ENCODE results near the gene LRRC66. TPM values are rescaled to one million over a fixed set of nuclear protein-coding genes. Genes with fewer than 3 reads are reported as not detected.
A peak's percentile ranks its signal among the peaks of the same experiment; 100 is the strongest.

Gene LRRC66
- total and polyA plus RNA-seq, 4 donors, result 0.05 to 0.25 TPM; not detected in 2

DNA sequence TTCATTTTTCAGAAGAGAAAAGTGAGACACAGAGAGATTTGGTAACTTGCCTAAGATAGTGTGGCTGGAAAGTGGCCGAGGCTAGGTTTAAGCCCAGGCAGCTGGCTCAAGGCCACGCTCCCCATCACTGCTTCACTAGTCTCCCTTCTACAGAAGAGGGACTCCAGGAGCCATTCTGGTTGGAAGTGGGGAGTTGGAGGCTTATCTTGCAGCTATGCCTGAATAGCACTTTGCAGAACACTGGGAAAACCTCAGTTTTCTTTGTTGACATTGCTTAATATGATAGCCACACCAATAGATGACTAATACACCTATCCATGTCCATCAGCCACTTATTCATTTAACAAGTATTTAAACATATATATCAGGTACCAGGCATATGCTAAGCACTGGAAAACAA, 18.5 kb downstream of the LRRC66 start (continued):
- TF ChIP-seq, protein P1, sequence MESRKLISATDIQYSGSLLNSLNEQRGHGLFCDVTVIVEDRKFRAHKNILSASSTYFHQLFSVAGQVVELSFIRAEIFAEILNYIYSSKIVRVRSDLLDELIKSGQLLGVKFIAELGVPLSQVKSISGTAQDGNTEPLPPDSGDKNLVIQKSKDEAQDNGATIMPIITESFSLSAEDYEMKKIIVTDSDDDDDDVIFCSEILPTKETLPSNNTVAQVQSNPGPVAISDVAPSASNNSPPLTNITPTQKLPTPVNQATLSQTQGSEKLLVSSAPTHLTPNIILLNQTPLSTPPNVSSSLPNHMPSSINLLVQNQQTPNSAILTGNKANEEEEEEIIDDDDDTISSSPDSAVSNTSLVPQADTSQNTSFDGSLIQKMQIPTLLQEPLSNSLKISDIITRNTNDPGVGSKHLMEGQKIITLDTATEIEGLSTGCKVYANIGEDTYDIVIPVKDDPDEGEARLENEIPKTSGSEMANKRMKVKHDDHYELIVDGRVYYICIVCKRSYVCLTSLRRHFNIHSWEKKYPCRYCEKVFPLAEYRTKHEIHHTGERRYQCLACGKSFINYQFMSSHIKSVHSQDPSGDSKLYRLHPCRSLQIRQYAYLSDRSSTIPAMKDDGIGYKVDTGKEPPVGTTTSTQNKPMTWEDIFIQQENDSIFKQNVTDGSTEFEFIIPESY (IDR thresholded peaks at IDR 0.05), result no peak
- TF ChIP-seq YY1 (IDR thresholded peaks at IDR 0.05), result no peak

DNA sequence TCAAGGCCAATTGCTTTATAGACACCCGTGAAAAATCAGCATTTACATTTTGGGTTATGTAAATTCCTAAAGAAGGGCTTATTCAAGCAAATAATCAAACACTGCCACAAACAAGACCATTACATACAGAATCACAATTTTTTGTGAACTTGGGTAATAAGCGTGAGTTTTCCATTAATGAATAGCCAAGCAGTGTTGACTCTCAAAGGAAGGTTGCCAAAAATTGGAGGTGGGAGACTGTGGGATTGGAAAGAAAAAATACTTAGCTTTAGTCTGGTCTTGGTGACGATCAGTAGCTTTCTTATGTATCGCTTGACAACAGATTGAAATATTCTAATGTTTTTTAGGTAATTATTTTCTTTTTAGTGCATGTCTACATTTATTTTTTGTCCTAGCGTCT, 20.9 kb downstream of the LRRC66 start:
- Histone ChIP-seq H3K36me3 (ENCODE audit: control insufficient read depth in 4 of 4, insufficient read depth in 3 of 4, low read depth in 1 of 4, low read length in 3 of 4) (no peaks in the 10 kb centered on the region), H3K9me3 (ENCODE audit: control insufficient read depth in 4 of 4, low read length in 3 of 4) (no peaks in the 10 kb centered on the region), H3K27me3 (ENCODE audit: control insufficient read depth in 4 of 4, insufficient read depth in 4 of 4, low read length in 3 of 4) (no peaks in the 10 kb centered on the region), H3K4me3 (ENCODE audit: low read depth in 1 of 3, low read length in 3 of 3) (no peak overlapping the region), H3K4me1 (ENCODE audit: control insufficient read depth in 4 of 4, insufficient read depth in 4 of 4, low read length in 3 of 4) (peaks cover 0 to 14% (median 8%) of the 10 kb centered on the region in 4 donors), H3K9ac (ENCODE audit: low read depth in 1 of 2, low read length in 2 of 2) (no peak overlapping the region), H3K27ac (ENCODE audit: low read depth in 1 of 2, low read length in 2 of 2) (no peak overlapping the region)
- 52% methylated on average over 5 of the region's 5 CpGs for WGBS
- no peak for DNase-seq (ENCODE audit: low spot score)
- no peak for TF ChIP-seq TAF1 (conservative IDR thresholded peaks at IDR 0.05)
- TF ChIP-seq, protein P2, sequence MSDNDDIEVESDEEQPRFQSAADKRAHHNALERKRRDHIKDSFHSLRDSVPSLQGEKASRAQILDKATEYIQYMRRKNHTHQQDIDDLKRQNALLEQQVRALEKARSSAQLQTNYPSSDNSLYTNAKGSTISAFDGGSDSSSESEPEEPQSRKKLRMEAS (IDR thresholded peaks at IDR 0.05), result no peak
- TF ChIP-seq YY1 (IDR thresholded peaks at IDR 0.05), result no peak
- TF ChIP-seq RAD21 (IDR thresholded peaks at IDR 0.05), result peak in 1 of 2 donors; percentile 37
- TF ChIP-seq SP1 (IDR thresholded peaks at IDR 0.05), result no peak
- TF ChIP-seq, protein P3, sequence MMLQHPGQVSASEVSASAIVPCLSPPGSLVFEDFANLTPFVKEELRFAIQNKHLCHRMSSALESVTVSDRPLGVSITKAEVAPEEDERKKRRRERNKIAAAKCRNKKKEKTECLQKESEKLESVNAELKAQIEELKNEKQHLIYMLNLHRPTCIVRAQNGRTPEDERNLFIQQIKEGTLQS (IDR thresholded peaks at IDR 0.05), result no peak
- TF ChIP-seq EGR1 (IDR thresholded peaks at IDR 0.05; ENCODE audit: low read depth in 2 of 2), result no peak
- TF ChIP-seq JUND (IDR thresholded peaks at IDR 0.05), result no peak
- TF ChIP-seq FOXA1 (IDR thresholded peaks at IDR 0.05), result peak; percentile 69
- no peak for TF ChIP-seq GABPA (IDR thresholded peaks at IDR 0.05 in 1 of 2, conservative IDR thresholded peaks at IDR 0.05 in 1 of 2)
- TF ChIP-seq RXRA (IDR thresholded peaks at IDR 0.05), result no peak
- TF ChIP-seq, protein P1 (IDR thresholded peaks at IDR 0.05), result no peak
- TF ChIP-seq HNF4A (conservative IDR thresholded peaks at IDR 0.05), result no peak
- peak; percentile 66 for TF ChIP-seq FOXA2 (IDR thresholded peaks at IDR 0.05)
- TF ChIP-seq, protein P4, sequence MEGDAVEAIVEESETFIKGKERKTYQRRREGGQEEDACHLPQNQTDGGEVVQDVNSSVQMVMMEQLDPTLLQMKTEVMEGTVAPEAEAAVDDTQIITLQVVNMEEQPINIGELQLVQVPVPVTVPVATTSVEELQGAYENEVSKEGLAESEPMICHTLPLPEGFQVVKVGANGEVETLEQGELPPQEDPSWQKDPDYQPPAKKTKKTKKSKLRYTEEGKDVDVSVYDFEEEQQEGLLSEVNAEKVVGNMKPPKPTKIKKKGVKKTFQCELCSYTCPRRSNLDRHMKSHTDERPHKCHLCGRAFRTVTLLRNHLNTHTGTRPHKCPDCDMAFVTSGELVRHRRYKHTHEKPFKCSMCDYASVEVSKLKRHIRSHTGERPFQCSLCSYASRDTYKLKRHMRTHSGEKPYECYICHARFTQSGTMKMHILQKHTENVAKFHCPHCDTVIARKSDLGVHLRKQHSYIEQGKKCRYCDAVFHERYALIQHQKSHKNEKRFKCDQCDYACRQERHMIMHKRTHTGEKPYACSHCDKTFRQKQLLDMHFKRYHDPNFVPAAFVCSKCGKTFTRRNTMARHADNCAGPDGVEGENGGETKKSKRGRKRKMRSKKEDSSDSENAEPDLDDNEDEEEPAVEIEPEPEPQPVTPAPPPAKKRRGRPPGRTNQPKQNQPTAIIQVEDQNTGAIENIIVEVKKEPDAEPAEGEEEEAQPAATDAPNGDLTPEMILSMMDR (IDR thresholded peaks at IDR 0.05; ENCODE audit: low read depth, low read length, missing input control), result no peak
- TF ChIP-seq HNF4G (IDR thresholded peaks at IDR 0.05), result no peak
- TF ChIP-seq NR2F2 (IDR thresholded peaks at IDR 0.05), result no peak
- TF ChIP-seq, protein P5, sequence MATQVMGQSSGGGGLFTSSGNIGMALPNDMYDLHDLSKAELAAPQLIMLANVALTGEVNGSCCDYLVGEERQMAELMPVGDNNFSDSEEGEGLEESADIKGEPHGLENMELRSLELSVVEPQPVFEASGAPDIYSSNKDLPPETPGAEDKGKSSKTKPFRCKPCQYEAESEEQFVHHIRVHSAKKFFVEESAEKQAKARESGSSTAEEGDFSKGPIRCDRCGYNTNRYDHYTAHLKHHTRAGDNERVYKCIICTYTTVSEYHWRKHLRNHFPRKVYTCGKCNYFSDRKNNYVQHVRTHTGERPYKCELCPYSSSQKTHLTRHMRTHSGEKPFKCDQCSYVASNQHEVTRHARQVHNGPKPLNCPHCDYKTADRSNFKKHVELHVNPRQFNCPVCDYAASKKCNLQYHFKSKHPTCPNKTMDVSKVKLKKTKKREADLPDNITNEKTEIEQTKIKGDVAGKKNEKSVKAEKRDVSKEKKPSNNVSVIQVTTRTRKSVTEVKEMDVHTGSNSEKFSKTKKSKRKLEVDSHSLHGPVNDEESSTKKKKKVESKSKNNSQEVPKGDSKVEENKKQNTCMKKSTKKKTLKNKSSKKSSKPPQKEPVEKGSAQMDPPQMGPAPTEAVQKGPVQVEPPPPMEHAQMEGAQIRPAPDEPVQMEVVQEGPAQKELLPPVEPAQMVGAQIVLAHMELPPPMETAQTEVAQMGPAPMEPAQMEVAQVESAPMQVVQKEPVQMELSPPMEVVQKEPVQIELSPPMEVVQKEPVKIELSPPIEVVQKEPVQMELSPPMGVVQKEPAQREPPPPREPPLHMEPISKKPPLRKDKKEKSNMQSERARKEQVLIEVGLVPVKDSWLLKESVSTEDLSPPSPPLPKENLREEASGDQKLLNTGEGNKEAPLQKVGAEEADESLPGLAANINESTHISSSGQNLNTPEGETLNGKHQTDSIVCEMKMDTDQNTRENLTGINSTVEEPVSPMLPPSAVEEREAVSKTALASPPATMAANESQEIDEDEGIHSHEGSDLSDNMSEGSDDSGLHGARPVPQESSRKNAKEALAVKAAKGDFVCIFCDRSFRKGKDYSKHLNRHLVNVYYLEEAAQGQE (IDR thresholded peaks at IDR 0.05), result no peak

Data from liver (tissue), 9 donors.